ENCODE data around the gene TIMMDC1.

Gene TIMMDC1

GRCh38 chr3:119500265-119500664 lies 1.9 kb downstream of the TIMMDC1 start:
- no peak for TF ChIP-seq CTCF (IDR thresholded peaks at IDR 0.05; ENCODE audit: insufficient read depth, low read length, poor library complexity, severe bottlenecking)
- Histone ChIP-seq H3K27me3 (replicated peaks; ENCODE audit: control insufficient read depth, insufficient read depth, low read length) (no peaks in the 10 kb centered on the region), H3K36me3 (ENCODE audit: control insufficient read depth, insufficient read depth, low read length) (peaks cover 2% of the 10 kb centered on the region), H3K4me3 (replicated peaks; ENCODE audit: low read depth, low read length) (peak overlapping the region; percentile 94)
- no peak for DNase-seq (ENCODE audit: extremely low read depth, insufficient read length)

- H3K36me3 ChIP-seq (ENCODE audit: control insufficient read depth, insufficient read depth, low read length): peaks cover 2% of the 10 kb centered on the region
- H3K27me3 ChIP-seq (replicated peaks; ENCODE audit: control insufficient read depth, insufficient read depth, low read length): no peaks in the 10 kb centered on the region
- no peak for DNase-seq (ENCODE audit: extremely low read depth, insufficient read length)
- peak overlapping the region; percentile 94 for H3K4me3 ChIP-seq (replicated peaks; ENCODE audit: low read depth, low read length)
- TF ChIP-seq CTCF (IDR thresholded peaks at IDR 0.05; ENCODE audit: insufficient read depth, low read length, poor library complexity, severe bottlenecking): no peak
Measured at GRCh38 chr3:119500901-119501300, 2.6 kb downstream of the TIMMDC1 start.

- H3K4me3 ChIP-seq (replicated peaks; ENCODE audit: low read depth, low read length): no peak overlapping the region
- H3K36me3 ChIP-seq (ENCODE audit: control insufficient read depth, insufficient read depth, low read length): peaks cover 3% of the 10 kb centered on the region
- DNase-seq (ENCODE audit: extremely low read depth, insufficient read length): no peak
- no peaks in the 10 kb centered on the region for H3K27me3 ChIP-seq (replicated peaks; ENCODE audit: control insufficient read depth, insufficient read depth, low read length)
- TF ChIP-seq CTCF (IDR thresholded peaks at IDR 0.05; ENCODE audit: insufficient read depth, low read length, poor library complexity, severe bottlenecking): no peak
Measured at GRCh38 chr3:119506631-119507030, 8.3 kb downstream of the TIMMDC1 start.

GRCh38 chr3:119507404-119507803 lies 9.1 kb downstream of the TIMMDC1 start:
- Histone ChIP-seq H3K4me3 (replicated peaks; ENCODE audit: low read depth, low read length) (no peak overlapping the region), H3K36me3 (ENCODE audit: control insufficient read depth, insufficient read depth, low read length) (peaks cover 3% of the 10 kb centered on the region), H3K27me3 (replicated peaks; ENCODE audit: control insufficient read depth, insufficient read depth, low read length) (no peaks in the 10 kb centered on the region)
- DNase-seq (ENCODE audit: extremely low read depth, insufficient read length): no peak
- no peak for TF ChIP-seq CTCF (IDR thresholded peaks at IDR 0.05; ENCODE audit: insufficient read depth, low read length, poor library complexity, severe bottlenecking)

- H3K36me3 ChIP-seq (ENCODE audit: control insufficient read depth, insufficient read depth, low read length): peaks cover 3% of the 10 kb centered on the region
- no peak for TF ChIP-seq CTCF (IDR thresholded peaks at IDR 0.05; ENCODE audit: insufficient read depth, low read length, poor library complexity, severe bottlenecking)
- no peak overlapping the region for H3K4me3 ChIP-seq (replicated peaks; ENCODE audit: low read depth, low read length)
- H3K27me3 ChIP-seq (replicated peaks; ENCODE audit: control insufficient read depth, insufficient read depth, low read length): no peaks in the 10 kb centered on the region
- DNase-seq (ENCODE audit: extremely low read depth, insufficient read length): no peak
Measured at GRCh38 chr3:119508172-119508845, 10.0 kb downstream of the TIMMDC1 start.

- no peak for DNase-seq (ENCODE audit: extremely low read depth, insufficient read length)
- Histone ChIP-seq H3K27me3 (replicated peaks; ENCODE audit: control insufficient read depth, insufficient read depth, low read length) (no peaks in the 10 kb centered on the region), H3K4me3 (replicated peaks; ENCODE audit: low read depth, low read length) (no peak overlapping the region), H3K36me3 (ENCODE audit: control insufficient read depth, insufficient read depth, low read length) (peaks cover 7% of the 10 kb centered on the region)
- TF ChIP-seq CTCF (IDR thresholded peaks at IDR 0.05; ENCODE audit: insufficient read depth, low read length, poor library complexity, severe bottlenecking): no peak
Measured at GRCh38 chr3:119510690-119511089, 12.3 kb downstream of the TIMMDC1 start.
